Measurements from ENCODE around the gene BANP.
"Not testable (repeated sequence)": the region's sequence is repeated elsewhere in the genome, so short reads cannot be mapped to it uniquely, and the experiment has no call there.

BANP gene

DNA sequence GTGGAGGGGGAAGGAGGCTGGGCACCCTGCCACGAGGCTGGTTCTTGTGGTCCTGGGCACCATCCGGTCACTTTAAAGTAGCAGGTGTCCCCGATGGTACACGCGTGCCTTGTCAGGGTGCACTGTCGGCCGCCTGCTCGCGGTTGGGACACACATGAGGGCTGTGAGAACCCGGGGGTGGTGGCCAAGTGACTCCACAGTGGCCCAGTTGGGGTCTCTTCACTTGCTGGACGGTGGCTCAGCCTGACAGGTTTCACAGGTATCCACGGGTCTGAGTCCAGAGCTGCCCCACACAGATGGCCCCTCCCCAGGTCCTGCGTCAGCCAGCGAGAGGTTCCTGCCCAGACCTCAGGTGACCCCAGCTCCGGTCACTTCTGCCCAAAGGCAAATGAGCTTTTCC, 137.8 kb downstream of the BANP start:
- not testable (repeated sequence) for DNase-seq

DNA sequence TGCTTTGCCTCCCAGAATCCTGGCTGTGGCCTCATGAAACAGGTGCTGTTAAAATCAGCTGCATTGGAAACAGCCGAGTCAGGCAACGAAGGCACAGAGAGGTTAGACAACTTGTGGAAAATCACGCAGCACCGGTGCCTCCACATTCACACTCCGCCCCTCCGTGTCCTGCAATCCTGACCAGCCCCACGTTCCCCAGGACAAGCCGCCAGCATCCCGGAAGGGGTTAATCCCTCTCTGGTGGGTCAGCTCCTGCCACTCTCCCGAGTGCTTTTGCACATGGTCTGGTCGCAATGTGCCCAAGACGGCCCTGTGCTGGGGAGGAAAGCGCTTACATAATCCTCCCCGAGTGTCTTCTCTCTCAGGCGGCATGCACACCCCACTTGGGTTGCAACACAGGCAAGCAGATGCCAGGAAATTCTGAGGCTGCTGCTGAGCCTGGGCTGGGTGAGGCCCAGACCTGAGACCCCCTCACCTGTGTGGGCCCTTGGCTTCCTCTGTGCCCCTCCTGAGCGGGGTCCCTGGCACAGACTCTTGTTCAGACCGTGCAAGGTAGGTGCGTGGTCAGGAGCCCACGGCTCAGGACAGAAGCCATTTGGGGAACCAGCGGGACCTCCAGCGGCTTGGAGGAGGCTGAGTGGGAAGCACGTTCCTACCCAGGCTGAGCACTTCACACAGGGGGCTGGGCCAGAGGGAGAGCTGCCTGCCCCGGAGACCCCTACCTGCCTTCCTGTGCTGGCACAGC, 138.6 kb downstream of the BANP start:
- DNase-seq, result not testable (repeated sequence)

DNA sequence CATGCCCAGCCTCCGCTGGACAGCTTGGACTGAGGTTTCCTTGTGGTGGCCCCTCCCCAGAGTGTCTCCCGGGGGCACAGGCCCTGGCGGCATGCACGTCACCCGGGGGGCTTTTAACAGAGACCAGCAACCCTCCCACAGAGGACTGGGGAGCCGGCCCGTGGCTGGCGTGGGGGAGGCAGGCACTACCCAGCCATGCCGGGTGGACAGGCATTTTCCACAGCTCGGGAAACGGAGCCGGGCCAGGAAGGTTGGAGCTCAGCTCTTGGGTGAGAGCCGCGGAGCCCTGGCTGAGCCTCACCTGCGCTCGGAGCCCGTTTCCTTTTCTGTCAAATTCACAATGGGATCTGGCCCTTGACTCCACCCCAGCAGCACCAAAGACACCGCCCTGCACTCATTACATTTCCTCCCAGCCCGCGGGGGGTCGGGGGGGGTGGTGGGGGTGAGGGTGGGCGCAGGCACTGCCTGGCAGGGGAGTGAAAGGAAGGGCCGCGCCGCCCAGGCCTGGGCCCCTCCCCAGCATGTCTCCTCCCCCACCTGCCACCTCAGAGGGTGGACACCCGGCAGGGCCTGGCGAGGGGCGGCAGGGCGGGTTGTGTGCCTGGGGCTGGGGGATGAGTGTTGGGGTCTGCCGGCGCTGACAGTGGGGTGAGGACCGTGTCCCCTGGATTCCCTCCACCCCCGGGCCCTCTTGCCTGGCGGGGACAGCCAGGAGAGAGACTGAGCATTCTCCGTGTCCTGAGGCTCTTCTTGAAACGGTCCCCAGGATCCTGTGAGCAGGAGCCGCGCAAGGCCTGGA, 139.3 kb downstream of the BANP start:
- not testable (repeated sequence) for DNase-seq

DNA sequence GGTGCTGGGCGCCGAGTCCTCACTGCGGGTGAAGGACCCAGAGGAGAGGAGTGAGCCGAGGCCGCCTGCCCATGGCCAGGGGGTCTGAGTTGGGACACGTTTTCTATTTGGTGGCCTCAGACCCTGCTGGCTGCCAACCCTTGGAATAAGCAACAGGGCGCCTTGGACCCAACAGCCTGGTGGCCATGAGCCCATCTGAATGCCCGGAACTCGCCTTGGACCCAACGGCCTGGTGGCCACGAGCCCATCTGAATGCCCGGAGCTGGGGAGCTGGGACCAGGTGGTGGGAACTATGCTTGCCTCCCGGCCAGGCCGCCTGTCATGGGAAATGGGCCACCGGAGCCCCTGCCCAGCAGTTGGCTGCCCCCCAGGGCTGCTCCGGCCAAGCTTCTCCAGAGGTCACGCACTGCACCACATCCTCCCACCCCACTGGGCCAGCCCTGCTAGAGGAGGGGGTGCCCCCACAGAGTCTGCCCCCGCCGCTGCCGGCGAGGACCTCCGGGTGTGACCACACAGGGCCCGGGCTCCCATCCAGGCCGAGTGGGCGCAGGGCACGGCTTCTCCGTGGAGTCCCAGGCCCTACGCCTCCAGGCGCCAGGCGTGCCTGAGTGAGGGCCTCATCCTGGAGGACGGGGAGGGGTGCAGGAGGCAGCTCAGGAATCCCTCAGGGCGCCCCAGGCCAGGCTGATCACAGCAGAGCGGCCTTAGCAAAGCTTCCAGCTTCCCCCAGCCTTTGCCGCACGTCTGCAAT, 140.2 kb downstream of the BANP start:
- DNase-seq, result not testable (repeated sequence)

DNA sequence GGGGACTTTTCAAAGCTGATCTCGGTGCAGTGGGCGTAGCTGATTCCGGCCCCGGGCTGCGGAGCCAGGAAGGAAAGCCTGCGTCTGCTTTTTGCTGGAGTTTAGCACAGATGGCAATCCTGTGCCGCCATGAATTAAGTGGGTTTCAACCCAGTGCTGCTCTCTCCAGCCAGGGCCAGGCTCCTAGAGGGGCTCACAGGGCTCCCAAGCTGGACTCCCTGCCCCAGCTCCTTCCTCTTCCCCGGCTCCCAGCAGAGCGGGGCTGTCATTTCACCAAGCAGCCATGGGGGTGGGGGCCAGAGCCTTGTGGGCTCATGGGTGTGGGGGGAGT, 140.7 kb downstream of the BANP start:
- not testable (repeated sequence) for DNase-seq

DNA sequence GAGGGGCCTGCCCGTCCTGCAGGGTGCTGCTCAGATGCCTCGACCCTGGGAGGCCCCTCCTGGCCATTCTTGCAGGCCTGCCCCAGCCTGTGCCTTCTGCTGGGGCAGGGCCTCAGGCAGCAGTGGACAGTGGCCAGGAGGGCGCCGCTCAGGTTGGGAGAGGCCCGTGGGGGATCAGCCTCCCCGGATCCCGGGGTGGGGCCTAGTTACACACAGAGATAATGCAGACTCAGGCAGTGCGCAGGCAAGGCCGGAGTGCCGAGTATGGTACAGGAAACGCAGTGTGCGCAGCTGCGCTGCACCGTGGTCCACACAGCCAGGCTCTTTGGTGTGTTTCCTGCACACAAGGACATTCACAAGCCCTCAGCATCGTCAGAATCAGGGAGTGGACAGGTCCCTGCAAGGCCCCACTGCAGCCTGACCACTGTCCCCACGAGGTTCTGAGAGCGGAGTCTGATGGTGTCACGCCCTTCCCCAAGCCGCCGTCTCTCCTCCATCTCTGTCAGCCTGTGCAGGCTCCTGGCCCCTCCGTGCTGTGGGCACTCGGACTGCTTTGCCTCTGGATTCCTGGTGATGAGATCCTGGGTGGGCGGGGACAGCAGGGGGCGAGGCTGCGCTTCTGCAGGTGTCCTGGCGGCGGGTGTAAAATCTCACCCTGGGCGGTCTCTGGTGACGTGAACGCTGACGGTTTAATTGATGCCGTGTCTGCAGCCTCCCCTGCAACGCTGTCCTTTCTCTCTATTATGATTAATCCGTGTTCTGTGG, 141.7 kb downstream of the BANP start:
- DNase-seq, result not testable (repeated sequence)

DNA sequence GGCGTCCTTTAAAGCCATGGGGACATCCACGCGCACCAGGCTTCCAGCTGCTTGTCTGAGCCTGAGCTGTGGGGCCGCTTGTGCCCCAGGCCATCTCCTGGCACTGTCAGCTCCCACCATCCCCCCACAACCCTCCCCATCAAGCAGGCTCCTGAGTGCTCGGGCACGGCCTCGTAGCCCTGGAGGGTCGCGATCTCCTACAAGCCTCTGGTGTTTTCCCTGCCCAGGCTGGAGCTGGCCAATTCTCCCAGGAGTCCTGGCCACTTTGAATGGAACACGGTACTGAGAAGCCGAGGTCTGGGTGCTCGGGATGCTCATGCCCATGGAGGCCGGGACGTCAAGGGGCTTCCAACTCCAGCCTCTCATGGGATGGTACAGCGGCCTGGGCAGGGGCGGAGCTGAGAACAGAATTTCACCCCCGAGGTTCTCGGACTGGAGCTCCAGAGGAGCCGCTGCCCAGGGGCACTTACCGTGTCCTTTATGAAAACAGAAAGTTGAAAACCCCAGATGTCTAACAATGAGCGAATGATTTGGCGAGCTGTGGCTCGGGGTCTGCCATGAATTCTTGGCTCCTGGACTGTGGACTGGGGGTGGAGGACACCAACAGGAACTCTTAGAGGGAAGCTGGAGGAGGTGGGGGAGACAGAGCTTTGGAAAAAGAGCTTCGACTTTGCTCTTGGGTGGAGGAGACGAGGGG, 142.5 kb downstream of the BANP start:
- not testable (repeated sequence) for DNase-seq

DNA sequence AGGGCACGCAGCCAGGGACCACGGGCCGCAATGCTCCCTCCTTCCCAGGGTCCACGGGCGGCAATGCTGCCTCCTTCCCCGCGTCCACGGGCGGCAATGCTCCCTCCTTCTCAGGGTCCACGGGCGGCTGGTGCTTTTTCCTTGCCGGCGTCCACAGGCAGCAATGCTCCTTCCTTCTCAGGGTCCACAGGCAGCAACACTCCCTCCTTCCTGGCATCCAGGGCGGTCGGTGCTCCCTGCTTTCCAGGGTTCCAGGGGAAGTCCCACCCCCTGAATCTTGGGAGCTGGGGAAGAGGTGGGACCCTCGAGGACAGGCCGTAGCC, 143.0 kb downstream of the BANP start:
- DNase-seq, result not testable (repeated sequence)

DNA sequence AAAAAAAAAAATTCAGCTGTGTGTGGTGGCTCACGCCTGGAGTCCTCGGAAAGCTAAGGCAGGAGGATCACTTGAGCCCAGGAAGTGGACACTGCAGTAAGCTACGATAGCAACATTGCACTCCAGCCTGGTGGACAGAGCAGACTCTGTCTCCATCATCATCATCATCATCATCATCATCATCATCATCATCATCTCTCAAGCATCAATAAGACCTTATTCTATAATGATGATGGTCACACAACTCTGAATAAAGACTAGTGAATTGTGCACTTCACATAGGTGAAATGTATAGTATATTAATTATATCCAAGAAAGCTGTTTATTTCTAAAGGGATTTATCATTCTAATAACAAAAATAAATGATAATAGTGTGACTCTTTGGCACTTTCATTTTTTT, 143.7 kb downstream of the BANP start:
- not testable (repeated sequence) for DNase-seq

DNA sequence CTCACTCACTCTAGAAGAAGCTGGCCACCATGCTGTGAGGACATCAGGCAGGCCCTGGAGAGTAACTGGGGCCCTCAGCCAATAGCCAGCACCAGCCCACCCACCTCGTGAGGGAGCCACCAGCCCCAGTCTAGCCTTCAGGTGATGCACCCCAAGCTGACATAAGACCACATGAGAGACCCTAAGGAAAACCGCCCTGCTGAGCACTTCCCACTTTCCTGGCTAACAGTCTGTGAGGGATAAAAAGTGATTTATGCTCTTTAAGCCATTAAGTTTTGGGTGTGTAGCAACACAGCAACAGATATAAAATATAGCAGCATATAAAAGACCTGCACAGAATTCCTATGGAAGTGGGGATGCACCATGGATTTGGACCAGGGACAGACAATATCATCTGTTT, 145.4 kb downstream of the BANP start:
- DNase-seq, result not testable (repeated sequence)

DNA sequence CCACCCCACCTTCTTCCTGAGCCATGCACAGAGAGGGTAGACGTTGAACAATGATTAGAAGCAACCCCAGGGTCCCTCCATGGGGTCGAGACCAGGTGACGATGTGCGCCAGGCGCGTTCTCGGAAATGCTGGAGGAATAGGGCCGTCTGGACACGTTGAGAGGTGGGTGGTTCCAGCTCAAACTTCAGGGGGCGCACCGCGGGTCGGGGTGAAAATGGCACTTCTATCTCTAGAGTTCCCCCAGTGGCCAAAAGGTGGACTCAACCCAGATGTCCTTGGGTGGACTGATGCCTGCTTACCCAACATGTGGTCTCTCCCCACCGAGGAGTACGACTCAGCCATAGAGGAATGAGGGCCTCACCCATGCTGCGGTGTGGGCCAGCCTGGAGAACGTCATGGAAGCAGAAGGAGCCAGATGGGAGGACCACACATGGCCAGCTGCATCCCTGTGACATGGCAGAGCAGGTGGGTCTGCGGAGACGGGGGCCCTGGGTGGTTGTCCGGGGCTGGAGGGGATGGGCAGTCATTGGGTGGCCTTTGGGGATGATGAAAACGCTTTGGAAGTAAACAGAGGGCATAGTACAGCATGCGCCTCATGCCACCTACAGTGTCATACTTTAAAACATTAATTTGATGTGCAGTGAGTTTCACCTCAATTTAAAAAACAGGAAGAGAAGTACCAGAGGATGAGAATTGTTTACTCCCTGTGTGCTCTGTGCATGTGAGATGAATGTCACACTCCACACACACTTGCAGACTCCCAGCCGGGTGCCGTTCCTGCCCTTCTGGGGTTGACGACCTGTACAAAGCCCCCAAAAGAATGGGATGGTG, 147.7 kb downstream of the BANP start:
- not testable (repeated sequence) for DNase-seq

DNA sequence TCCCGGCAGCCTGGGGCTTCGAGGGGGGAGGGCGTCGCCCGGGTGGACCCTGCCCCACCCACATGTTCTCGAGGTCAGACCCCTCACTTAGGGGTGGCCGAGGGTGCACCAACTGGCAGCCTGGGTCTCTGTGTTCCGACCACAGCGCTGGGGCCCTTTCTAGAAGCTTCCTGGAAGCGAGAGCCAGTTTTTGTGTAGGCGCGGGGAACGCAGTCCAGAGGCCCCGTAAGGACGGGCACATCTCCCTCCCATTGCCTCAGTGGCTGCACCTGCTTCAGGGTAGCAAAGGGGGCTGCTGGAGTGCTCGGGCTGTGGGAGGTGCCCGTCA, 148.3 kb downstream of the BANP start:
- no peak for DNase-seq

DNA sequence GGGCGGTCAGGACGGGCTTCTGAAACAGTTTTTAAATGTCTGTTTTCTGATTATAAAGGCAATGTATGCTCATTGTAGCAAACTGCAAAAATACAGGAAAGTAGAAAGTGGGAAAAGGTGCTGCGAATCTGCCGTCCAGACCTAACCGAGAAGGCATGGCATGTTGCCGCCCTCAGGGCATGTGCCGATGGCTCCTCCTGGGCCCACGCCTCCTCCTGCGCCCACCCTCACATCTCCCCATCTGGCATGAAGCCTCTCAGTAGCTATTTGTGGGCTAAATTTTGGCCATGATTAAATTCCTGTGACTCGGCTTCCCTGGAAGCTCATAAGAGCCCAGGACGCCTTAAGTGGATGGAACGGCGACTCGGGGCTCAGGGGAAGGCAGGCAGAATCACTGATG, 148.7 kb downstream of the BANP start:
- not testable (repeated sequence) for DNase-seq

DNA sequence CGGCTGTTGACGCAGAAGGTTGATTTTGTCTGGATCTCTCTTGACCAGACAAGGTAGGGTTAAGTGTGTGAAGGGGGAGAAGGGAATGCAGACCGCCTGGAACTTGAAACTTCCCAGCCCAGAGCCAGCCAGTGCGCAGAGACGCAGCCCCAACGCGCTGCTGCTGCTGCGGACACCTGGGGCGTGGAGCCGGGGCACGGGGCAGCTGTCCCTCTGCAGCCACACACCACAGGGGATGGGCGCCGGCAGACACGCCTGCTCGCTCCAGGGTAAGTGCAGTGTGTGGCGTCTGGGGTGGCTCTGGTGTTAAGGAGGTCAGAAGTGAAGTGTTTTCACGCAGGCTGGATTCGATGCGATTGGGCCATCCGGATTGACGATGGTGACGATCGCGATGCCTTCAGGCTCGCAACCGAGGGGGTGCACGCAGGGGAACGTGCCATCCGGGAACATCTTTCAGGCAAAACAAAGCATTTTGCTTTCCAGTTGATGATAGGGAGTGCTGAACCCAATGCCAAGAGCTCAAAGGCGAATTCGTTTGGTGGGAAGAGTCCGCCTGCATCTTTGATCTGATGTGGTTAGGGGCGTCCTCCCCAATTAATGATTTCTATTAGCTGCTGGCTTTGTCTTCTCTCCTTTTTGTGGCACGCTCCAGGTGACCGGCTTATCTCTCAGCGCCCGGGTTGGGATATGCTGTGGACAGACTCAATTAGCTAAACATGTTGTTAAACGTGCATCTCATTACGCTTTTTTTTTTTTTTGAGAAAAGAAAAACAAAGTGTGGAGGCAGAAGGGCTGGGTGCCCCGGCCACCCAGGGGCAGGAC, 149.8 kb downstream of the BANP start:
- not testable (repeated sequence) for DNase-seq

DNA sequence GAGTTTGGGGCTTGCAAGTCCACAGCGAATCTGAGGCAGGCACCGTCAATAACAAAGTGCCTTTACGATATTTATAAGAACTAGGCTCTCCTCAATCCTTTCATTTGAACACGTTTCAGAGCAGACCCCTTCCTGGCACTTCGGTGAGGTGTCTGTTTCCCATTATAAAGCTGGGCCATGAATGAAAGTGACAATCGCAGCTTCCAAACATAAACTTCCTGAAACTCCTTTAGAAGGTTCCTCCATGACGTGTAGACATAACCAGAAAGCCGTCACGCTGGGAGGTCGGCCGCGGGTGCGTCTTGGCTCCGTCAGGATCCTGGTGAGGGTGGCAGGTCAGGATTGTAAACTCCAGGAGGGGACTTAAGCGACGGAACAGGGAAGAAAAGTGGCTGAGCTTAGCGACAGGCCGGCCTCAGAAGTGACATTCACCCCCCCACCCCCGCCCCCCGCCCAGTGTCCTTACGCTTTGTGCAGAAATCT, 150.4 kb downstream of the BANP start:
- not testable (repeated sequence) for DNase-seq

DNA sequence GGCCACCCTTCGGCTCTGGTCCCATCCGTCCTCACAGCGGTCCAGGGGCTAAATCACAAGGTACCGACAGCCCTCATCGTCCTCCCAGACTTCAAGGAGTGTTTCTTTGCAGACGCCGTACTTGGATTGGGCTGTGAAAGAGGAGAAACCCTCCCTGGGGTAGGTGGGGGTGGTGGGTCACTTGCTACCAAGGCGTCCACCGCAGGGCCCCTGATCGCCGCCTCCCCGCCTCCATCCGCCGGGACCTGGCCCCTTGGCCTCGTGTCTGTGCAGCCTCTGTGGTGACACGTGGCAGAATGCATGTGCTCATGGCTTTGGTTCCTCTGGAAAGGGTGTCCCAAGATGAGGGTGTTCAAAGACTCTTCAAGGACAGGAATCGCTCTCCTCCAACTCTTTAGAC, 151.4 kb downstream of the BANP start:
- no peak for DNase-seq

DNA sequence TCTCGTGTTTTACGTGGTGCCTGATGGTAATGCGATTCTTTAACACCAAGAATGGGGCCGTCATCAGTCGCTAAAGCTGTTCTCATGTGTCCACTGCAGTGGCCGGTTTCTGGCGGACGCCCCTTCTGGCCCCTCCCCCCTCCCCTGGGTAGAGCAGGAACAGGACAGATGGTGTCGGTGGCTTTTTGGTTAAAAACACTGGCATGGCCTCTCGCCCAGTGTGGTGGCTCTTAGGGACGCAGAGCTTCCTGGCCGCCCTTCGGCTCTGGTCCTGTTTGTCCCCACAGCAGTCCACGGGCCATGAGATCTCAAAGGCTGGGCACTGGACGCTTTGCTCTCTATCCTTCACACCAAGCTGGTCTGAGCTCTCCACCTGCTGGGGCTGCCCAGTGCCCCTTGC, 151.8 kb downstream of the BANP start:
- no peak for DNase-seq

DNA sequence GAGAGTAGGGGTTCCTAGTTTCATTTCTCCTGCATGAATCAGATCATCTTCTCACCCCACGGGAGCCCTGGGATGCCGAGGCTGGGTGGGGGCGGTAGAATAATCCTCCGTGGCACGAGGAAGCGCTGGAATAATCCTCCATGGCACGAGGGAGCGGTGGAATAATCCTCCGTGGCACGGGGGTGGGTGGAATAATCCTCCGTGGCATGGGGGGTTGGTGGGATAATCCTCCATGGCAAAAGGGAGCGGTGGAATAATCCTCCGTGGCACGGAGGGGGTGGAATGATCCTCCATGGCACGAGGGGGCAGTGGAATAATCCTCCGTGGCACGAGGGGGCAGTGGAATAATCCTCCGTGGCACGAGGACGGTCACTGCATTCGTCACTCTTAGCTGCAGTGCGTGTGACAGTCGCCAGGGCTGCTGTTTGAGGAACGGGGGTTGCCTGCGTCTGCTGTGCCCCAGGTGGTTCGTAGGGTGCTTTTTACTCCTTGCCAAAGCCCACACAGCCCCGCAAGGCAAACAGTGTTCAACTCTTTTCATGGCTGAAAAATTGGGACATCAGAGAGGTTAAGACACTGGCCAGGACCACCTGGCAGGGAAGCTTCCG, 152.5 kb downstream of the BANP start:
- no peak for DNase-seq

DNA sequence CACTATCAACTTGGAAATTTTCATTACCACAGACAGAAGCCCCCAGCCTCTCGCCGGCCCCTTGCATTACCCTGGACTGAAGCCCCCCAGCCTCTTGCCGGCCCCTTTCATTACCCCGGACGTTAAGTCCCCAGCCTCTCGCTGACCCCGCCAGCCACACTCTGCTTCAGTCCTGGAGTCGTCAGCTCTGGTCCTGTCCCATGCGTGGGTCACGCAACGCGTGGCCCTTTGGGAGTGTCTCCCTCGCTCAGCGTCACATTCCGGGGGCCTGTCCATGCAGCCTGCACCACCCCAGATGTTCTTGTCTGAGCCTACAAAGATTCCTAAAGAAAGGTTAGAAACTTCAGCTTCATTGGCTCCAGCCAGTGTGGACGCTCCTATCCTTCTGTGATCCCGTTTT, 153.1 kb downstream of the BANP start:
- DNase-seq, result not testable (repeated sequence)

DNA sequence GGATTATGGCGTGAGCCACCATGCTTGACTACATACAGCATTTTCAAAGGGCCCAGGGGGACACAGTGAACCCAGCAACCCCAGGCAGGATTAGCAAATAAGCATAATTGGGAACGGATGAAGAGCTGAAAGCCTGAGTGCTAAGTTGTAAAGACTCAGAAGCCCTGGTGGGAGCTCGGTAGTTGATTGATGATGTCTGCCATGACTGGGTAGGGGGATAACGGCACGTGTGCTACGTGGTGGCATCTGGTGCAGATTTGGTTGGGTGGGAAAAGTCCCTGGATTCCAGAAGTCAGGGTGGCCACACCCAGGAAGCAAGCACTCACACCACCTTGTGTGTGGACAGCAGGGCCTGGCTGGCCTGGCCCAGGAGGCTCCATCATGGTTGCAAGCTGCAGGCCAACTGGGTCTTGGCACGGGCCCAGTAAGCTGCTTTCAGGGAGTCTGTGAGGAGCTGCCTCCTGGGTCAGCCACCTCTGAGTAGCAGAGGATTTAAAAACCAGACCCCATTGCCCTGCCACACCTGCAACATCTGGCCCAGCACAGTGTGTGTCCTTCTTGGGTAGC, 154.4 kb downstream of the BANP start:
- DNase-seq, result not testable (repeated sequence)
